HCEC 1CT (cell line): ENCODE measurements around the gene STARD13.
A peak's percentile ranks its signal among the peaks of the same experiment; 100 is the strongest.
"Not testable (repeated sequence)": the region's sequence is repeated elsewhere in the genome, so short reads cannot be mapped to it uniquely, and the experiment has no call there.

Experiments used
- DNase-seq: peaks from one replicate; pipeline ENCODE4 v3.0.0-alpha.2; 2017

The STARD13 gene

GRCh38 chr13:33174931-33175330, 110.6 kb downstream of the STARD13 start:
- DNase-seq = no peak

GRCh38 chr13:33174491-33174890, 111.1 kb downstream of the STARD13 start:
- no peak for DNase-seq

- DNase-seq = no peak
Measured at GRCh38 chr13:33172911-33173310, 112.6 kb downstream of the STARD13 start.

GRCh38 chr13:33172400-33172799, 113.2 kb downstream of the STARD13 start:
- peak; percentile 26 for DNase-seq

DNA sequence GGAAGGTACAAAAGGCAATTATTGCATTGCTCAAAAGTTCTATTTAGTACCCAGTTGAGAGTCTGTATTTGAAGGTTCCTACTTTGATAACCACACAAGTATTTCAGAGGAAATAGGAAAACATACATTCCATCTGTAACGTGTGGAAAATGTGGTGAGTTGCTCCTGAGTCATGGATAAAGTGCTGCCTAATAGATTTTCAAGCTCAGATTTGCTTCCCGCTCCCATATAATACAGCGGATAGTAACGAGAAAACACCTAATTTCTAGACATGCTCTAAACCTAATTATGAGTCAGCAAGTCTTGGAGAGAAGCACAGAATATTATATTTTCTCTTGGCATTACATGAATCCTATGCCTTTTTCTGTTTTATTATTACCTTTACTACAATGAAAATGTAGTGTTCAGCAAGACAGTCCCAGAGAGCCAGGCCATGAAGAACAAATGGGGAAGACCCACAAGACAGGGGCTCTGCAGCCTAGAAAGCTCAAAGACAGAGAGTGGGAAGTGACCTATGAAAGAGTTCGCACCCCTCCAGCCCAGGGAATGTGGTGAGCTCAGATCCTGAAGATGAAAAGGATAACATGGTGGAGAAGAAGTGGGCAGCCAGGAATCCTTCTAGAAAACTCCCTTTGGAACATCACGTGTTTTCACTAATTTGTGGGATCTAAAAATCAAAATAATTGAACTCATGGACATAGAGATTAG, 116.1 kb downstream of the STARD13 start:
- DNase-seq = peak; percentile 94

DNA sequence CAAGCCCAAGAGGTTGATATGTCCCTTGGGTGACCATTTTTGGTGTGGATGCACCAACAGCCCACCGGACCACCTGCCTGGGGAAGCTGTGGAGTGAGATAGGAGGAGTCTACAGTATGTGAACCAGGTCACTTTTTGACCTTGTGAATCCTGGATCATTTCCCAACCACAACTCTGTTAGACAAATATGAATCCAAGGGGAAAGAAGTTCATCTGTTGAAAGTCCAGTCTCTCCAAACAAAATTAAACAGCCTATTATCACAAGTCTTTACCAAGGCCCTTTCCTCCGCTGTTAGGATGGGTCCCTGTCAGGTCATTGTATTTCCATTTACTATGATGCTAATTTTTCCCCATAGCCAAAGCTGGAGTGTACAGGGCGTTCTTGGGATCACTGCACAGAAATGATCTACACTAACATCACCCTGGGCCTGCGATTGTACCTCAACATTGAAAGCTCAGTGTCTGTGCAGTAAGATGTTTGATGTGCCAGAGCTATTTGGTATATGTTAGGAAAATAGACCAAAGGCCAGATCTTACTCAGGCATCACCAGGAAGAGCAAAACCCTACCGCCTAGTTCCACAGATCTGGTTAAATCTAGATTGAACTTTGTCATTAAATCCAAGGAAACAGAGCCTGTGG, 117.1 kb downstream of the STARD13 start:
- peak; percentile 31 for DNase-seq

DNA sequence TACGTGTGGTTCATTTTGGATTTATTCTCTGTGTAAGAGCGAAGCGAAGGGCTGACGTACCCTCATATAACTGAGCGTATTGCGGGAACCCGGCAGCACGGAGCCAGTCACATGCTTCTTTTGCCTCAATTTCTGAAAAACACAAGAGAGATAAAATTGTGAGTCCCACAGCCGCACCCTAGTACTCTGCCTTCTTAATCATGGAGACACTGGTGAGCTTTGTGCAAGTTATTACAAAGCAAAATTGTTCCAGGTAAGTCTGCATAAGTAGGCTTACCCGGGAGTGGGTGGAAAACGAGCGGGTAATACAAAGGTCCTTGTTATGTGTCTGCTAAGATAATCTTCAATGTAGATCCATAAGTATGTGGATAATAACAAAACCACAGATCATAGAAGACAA, 118.1 kb downstream of the STARD13 start:
- DNase-seq = no peak

- no peak for DNase-seq
Measured at GRCh38 chr13:33165787-33166186, 119.8 kb downstream of the STARD13 start.

DNA sequence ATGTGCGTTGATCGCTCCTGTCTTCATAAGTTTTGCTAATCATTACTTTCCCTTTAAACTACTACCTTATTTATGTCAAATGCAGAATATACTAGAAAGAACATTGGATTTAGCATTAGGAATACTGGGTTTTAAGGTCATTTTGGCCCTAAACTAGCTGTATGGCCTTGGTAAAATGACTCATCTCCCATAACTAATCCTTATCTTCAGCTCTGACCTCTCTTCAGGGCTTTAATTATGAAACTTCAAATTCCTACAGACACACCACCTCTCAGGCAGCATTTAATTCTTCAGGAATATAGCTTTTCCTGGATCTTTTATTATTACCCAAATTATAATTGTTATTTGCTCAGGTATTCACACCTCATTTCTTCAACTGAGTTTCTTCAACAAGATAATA, 121.2 kb downstream of the STARD13 start:
- no peak for DNase-seq

GRCh38 chr13:33162725-33163124, 122.8 kb downstream of the STARD13 start:
- not testable (repeated sequence) for DNase-seq

DNA sequence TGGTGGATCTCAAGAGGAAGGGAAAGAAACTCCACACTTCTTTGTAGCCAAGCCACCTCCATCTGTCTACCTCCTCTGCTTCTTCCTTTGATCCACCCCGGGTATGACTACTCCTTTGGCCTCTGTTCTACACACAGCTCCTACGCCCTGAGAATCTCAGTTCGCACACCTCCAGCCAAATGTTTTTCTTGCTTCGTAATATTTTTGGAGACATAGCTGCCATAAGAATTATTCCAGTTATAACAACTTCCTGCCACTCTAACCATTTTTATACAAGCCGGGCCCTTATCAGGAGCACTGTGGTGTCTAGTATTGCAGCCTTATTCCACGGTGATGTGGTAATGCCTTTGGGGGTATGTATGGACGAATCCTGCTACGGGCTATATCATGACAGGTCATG, 126.7 kb downstream of the STARD13 start:
- no peak for DNase-seq

DNA sequence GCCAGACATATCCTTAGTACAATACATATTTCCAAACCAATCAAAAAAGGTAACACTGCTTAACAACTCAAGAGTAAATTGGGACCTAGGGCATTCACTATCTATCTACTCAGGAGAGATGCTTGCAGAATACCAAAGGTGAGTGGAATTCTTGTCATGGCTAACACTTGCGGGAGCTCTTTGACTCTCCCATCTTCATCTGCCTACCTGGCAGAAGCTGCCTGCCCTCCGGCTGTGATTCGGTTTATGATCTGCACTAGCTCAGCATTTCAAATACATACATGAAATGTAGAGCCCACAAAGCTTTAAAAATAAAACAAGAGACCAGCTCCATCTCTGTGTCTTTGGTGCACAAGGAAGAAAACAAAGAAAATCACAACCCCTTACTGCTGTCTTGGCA, 127.3 kb downstream of the STARD13 start:
- no peak for DNase-seq

DNA sequence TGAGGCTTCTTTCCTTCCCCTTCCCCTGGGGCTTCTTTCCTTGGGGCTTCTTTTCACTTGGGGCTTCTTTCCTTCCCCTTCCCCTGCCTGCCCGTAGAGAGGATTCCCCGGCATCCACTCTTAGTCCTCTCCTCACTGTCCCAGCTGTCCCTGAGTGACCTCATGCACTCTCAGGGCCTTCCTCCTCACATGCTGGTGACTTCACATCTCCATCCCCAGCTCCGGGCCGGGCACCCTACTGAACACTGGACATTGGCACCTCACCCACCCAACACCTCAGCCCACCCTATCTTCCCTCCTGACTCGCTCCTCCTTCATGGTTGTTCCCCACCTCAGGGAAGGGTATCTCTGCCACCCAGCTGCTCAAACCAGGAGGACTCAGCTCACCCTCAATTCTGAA, 130.6 kb downstream of the STARD13 start:
- no peak for DNase-seq

GRCh38 chr13:33153421-33154404, 131.8 kb downstream of the STARD13 start:
- DNase-seq = no peak

- DNase-seq = no peak
Measured at GRCh38 chr13:33152389-33152788, 133.2 kb downstream of the STARD13 start.

DNA sequence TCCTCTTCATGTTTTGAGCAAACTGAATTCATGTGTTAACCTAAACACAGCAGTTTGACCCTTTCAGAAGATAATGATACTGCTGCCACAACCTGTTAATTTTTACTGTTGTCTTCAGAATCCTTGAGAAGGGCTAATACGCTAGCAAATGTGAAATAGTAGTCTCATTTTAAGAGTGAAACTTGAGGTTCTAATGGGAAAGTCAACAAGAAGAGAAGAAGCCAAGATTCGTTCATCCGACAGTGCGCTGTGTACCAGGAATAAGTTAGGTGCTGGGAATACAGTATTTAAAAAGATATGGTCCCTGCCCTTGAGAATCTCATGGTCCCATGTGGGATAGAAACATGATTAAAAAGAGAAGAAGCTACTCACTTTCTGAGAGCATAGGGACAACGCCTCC, 134.9 kb downstream of the STARD13 start:
- no peak for DNase-seq

DNA sequence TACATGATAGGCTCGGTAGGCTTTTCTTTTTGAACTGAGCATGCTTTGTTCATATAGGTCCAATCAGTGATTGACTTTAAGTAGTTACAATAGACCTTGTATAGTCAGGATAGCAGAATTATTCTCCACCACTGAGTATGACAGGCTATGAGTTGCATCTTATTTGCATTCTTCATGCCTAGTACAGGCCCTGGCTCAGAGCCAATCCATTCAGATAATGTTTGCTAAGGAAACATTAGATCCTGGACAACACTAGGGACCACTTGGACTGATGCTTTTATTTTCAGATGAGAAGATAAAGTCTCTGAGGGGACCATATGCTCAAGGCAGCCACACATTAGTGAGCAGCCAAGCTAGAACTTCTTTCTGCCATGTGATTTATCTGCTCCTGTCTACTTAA, 135.4 kb downstream of the STARD13 start:
- DNase-seq = peak; percentile 15

GRCh38 chr13:33147832-33148231, 137.7 kb downstream of the STARD13 start:
- no peak for DNase-seq

DNA sequence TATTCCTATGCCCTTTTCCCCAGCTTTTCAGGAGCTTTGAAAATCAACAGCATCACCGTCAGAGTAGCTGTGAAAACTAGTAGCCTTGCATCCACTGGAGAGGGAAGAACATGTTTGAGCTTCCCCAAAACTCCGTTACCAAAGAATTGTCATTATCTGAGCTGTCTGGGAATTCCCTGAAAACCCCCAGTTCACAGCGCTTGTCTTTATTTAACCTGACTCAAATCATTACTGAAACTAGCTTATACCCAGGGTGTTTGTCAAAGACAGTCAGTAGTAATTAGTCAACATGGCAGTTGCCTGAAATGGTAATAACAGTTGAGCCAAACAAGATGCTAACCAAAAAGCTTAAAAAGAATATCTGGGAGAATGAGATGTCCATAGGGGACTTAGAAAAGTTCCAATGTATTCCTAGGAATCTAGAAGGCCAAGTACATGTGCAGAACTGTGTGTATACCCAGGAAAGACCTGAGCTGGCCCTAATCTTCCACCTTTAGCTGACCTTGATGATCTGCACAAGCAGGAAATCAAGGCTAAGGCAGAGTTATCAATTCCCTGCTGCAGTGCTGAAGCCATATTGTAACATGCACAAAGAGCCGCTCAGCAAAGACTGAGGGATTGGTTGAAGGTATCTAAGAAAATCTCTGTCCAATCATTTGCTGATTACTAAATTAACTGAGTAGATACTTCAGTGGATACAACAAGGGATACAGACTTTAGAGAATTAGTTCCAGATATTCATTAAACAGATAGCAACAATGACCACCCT, 138.5 kb downstream of the STARD13 start:
- no peak for DNase-seq

- no peak for DNase-seq
Measured at GRCh38 chr13:33145667-33146066, 139.9 kb downstream of the STARD13 start.

GRCh38 chr13:33144358-33144784, 141.2 kb downstream of the STARD13 start:
- no peak for DNase-seq

GRCh38 chr13:33139780-33140535, 145.6 kb downstream of the STARD13 start:
- no peak for DNase-seq
